CMK (cell line): ENCODE measurements around the gene C3orf18.
A peak's percentile ranks its signal among the peaks of the same experiment; 100 is the strongest.

Experiments used
- DNase-seq: peaks from one replicate; pipeline ENCODE4 v3.0.0-alpha.2; 2010; ENCODE audit warnings: low read depth

C3orf18 gene

GRCh38 chr3:50567386-50568167 lies at the start of gene C3orf18:
Gene C3orf18 (minus strand): TSS chr3:50567747. CDS start chr3:50565699, 2,048 bp downstream.
- DNase-seq: peak; percentile 88

DNA sequence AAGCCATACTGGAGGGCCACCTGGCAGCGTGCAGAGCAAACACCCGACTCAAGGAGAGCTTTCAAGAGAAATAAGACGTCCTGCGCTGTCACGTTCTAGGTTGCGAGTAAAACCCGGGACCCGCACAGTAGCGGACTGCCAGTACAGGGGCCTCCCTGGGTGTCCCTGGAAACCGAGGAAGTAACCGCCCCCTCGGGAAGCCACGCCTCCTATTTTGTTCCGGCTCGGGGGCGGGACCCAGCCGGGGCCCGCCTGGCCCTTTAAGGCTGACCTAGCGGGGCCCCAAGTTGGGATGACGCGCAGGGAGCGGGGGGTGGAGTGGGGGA lies 49.2 kb upstream of the C3orf18 start:
- DNase-seq: peak; percentile 91

DNA sequence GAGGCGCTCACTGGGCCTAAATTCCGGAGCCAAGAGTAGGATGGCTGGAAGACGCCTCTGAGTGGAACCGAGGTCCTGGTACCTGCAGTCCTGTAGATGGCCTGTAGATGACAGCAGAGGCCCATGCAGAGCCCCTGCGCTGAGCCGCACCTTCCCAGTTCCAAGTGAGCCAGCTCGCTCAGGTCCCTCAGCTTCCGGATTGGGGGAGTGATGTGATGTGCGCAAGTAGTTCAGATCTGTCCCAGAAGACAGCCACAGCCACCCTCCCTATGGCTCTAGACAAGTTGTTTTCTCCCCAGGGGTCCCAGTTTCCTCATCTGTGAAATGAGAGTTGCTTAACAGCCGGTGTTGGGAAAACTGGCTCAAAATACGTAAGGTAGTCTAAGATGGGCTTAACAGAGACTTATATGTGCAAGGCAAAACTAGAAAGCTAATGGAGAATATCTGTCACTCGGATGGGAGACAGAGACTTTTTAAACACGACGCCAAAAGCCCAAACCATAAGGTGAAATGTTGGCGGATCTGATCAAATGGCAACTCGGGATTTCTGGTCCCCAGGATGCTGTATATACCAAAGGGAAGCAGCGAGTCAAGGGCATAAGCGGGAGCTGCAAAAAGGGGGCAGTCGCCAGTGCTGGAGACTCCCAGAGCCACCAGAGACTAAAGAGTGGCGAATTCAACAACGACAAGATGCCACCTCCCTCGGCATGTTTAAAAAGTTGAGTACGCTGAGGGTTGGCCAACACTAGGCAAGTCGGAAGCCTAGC lies 48.6 kb upstream of the C3orf18 start:
- DNase-seq: no peak

DNA sequence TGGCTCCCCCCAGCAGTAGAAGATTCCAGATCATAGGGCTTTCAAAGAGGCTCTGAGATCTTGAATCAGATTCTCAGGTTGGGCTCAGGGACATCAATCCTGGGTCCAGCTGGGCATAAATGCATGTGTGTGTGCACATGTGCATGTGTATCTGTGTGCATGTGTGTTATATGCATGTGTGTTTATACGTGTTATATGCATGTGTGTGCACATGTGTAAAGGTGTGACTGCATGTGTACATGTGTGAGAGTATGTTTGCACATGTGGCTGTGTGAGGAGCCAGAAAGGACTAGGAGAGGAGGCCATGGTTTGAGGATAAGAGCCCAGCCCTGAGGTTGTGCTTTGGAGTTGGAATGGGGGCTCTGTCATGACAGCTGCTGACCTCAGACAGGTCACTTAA lies 47.6 kb upstream of the C3orf18 start:
- no peak for DNase-seq

GRCh38 chr3:50612970-50613846 lies 45.7 kb upstream of the C3orf18 start:
- DNase-seq: no peak

DNA sequence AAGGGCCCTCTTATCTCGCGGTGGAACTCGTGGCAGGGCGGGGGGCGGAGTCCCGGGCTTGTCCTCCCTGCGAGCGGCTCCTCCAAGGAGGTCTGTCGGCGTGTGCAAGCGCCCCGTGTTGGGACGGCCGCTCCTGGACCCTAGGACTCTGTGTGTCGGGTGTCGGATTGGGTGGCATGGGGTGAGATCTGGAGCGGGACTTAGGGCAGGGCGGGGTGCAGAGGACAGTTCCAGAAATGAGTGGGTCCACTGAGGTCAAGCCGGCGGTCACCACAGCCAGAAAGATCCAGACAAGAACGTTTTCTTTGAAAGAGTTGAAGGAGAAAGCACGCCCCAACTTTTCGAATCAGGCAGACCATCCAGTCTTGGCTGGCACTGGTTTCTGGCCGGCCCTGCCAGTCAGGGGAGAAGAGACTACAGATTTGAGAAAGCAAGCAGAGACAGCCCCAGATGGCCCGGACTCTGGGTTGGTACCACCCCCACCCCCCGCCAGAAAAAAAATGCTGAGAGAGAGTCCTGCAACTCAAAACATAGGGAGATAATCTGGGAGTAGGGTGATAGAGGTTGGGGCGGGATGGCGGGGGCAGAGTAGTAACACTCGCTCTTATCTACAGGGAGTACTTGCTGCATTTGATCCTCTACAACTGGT lies 44.8 kb upstream of the C3orf18 start:
- DNase-seq: no peak

GRCh38 chr3:50611464-50612233 lies 44.1 kb upstream of the C3orf18 start, which contains the start of gene CISH:
Gene CISH (minus strand): TSS chr3:50611774. CDS start chr3:50611650, 124 bp downstream.
- peak; percentile 97 for DNase-seq

GRCh38 chr3:50610992-50611463 lies 43.5 kb upstream of the C3orf18 start:
- no peak for DNase-seq

- DNase-seq: no peak
Observed at GRCh38 chr3:50610181-50610971, 42.8 kb upstream of the C3orf18 start.

DNA sequence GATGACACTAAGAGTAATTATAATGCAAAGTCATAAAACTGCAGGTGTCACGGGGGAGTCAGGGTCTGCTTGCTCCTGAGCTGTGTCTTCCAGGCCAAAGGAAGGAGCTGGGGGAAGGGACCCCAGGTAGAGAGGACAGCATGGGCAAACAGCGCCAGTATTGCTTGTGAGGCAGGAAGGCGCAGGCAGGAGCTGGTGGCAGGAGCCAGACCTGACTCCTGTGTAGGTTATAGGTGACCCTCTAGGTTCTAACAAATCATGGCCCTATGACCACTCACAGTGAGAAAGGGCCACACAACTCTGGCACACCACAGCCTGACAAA lies 42.2 kb upstream of the C3orf18 start:
- DNase-seq: no peak

GRCh38 chr3:50609071-50609762 lies 41.7 kb upstream of the C3orf18 start:
- no peak for DNase-seq

DNA sequence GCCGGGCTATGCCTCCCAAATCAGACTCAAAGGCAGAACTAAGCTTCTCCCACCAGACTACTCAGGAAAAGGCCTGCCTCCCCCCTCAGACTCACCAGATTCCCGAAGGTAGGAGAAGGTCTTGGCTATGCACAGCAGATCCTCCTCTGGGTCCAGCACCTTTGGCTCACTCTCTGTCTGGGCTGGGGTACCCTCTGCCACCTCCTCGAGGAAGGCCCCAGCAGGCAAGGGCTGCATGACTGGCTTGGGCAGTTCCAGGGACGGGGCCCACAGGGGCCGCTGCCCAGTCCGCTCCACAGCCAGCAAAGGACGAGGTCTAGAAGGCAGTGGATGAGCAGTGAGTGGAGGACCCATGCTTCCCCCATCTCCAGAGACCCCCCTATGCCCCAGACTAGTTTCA lies 40.7 kb upstream of the C3orf18 start:
- DNase-seq: no peak

- DNase-seq: no peak
Observed at GRCh38 chr3:50607271-50608091, 39.9 kb upstream of the C3orf18 start.

DNA sequence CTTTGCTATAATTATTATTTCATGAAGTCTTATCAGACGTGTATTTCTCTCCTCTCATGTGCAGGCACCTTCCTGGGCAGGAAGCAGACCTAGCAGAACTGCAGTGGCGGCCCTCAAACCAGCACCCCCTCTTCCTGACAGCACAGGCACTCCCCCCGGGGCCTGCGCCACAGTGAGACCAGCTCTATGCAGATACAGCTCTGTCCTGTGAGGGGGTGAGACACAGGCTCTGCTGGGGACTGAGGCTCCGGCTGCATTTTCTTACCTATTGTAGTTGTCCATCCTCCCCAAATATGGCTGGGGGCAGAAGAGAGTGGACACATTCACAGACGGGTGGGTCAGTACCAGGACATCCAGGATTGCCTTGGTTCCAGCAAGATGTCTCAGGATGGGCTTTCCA lies 39.0 kb upstream of the C3orf18 start:
- DNase-seq: no peak

DNA sequence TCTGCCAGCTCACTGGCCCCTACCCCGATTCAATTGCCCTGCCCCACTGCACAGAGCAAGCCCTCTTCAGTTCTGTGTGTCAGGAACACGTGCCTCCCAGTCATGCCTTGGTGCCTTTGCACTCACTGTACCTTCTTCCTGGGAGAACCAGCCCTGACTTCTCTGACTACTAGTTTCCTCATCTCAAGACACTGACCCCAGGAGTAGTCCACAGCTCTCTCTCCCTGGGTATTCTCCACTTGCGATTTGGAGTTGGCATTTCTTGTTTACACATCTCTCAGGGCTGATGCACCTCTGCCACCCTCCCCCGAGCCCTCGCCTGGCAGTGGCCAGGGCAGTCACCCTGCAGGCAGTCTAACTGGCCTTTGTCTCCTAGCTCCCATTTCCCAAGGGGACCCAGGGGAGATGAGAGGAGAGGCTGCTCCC lies 38.4 kb upstream of the C3orf18 start:
- no peak for DNase-seq

DNA sequence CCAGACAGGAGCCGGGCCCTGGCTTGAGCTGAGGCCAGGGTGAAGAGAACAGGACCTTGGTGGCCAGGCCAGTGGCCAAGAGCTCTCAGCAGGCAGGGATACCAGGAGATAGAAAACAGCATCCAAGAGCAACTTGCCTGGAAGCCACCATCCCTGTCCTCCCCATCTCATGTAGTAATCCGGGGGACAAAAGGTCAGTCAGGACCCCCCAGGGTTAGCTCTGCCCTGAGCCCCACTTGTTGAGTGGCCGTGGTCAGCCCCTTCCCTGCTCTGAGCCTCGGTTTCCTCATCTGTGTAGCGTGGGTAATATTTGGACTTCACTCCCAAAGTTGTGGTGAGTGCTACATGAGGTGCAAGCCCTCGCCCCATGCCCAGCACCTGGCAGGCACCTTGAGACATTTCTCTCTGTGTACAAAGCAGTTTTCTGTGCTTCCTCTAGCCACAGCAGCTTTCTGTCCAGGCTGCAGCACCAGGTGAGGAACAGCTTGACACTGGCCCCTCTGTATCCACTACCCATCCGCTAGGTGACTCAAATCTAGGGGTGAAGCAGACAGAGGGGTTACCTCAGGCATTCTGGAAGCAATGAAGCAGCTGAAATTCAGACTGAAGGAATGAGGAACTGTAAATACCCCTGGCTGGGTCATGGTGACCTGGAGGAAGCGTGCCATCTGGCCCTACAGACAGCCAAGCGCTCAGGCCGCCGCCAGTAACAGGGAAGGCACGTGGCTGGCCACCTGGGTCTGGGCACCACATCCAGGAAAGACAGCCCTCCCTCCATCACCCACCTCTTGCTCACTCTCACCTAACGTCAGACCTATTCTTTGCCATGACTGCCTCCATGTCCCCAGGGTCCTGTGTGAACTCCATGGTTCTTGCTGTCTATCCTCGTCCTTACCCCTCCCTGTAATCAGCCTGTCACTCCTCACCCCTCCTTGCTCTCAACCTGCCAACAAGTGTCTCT lies 37.4 kb upstream of the C3orf18 start:
- no peak for DNase-seq

DNA sequence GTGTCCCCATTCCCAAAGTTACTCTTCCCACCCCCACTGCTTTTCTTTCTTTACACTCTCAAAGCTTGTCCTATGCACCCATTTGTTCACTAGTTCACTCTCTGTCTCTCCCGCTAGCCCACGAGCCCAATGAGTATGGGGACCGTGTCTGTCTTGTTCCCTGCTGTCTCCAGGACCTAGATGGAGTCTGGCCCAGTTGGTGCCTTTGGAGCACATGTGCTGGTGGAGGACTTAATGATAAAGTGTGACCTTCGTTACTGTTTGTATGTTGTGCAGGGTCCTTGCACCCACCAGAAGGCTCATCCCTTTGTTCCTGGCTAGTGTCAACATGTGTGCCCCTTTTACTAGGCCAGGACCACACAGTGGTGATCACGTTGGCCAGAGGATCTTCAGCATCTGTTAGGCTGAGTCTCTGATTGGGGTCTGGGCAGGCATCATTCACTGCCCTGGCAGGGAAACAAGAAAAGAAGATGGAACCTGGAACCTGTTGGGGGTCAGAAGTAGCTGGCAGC lies 36.6 kb upstream of the C3orf18 start:
- DNase-seq: no peak
